Smooth muscle cell (in vitro differentiated cells): ENCODE results near the gene ARHGAP26. TPM values are rescaled to one million over a fixed set of nuclear protein-coding genes. Genes with fewer than 3 reads are reported as not detected.

Experiments used
- DNase-seq: peaks from one replicate; lab custom pipeline; 2025; ENCODE audit not compliant: unreplicated experiment; lab: John Stamatoyannopoulos, UW
- H2AFZ ChIP-seq: fragments of 200-600 bp; sonication (generic); 2 replicates; pipeline ENCODE4 v1.6.0; 2016; ENCODE audit warnings: antibody characterized with exemption, low read depth, mild to moderate bottlenecking
- H3F3A ChIP-seq: fragments of 200-600 bp; sonication (generic); 2 replicates; pipeline ENCODE4 v1.6.0; 2017; ENCODE audit warnings: antibody characterized with exemption, low read depth
- H3K27ac ChIP-seq: fragments of 200-600 bp; sonication (generic); 2 replicates; pipeline ENCODE4 v1.5.1; 2016; ENCODE audit warnings: low read depth, mild to moderate bottlenecking
- H3K27me3 ChIP-seq: fragments of 200-600 bp; sonication (generic); 2 replicates; pipeline ENCODE4 v1.6.1; 2016; ENCODE audit warnings: low read depth, mild to moderate bottlenecking
- H3K36me3 ChIP-seq: fragments of 200-600 bp; sonication (generic); 2 replicates; pipeline ENCODE4 v1.5.1; 2016; ENCODE audit warnings: low read depth
- H3K4me1 ChIP-seq: fragments of 200-600 bp; sonication (generic); 2 replicates; pipeline ENCODE4 v1.5.1; 2016; ENCODE audit warnings: low read depth
- H3K4me2 ChIP-seq: fragments of 200-600 bp; sonication (generic); 2 replicates; pipeline ENCODE4 v1.6.0; 2016; ENCODE audit warnings: mild to moderate bottlenecking
- H3K4me3 ChIP-seq: fragments of 200-600 bp; sonication (generic); 2 replicates; pipeline ENCODE4 v1.5.1; 2016; ENCODE audit warnings: mild to moderate bottlenecking
- H3K79me2 ChIP-seq: fragments of 200-600 bp; sonication (generic); 2 replicates; pipeline ENCODE4 v1.6.0; 2016; ENCODE audit warnings: low read depth, mild to moderate bottlenecking
- H3K9ac ChIP-seq: fragments of 200-600 bp; sonication (generic); 2 replicates; pipeline ENCODE4 v1.6.0; 2016; ENCODE audit warnings: low read depth
- H3K9me3 ChIP-seq: fragments of 200-600 bp; sonication (generic); replicated peaks from 2 replicates; pipeline ENCODE4 v1.5.1; 2016; ENCODE audit warnings: low read depth
- H4K20me1 ChIP-seq: fragments of 200-600 bp; sonication (generic); 2 replicates; pipeline ENCODE4 v1.6.0; 2016; ENCODE audit warnings: low read depth
- CTCF ChIP-seq: fragments of 200-600 bp; sonication (generic); IDR thresholded peaks from 2 replicates; pipeline ENCODE4 v1.5.1; 2017; ENCODE audit warnings: borderline replicate concordance, mild to moderate bottlenecking, antibody characterized with exemption; ENCODE audit not compliant: insufficient read depth, poor library complexity, severe bottlenecking
- WGBS: methylation state at CpG from one replicate; pipeline ENCODE4 v1.1.7; 2016; ENCODE audit warnings: low lambda C conversion rate; 5-methylcytosine and 5-hydroxymethylcytosine counted together
- polyA plus RNA-seq: library from polyadenylated mRNA; unstranded; fragments of >200 nt; fragmentation: Nextera tagmentation; extraction: Ambion mirVana; gene quantifications from 2 replicates; pipeline ENCODE4 v1.2.1, GENCODE V29; 2016
- total RNA-seq: library from RNA; depleted of rRNA; stranded (reverse); fragments of >200 nt; gene quantifications from 2 replicates; pipeline ENCODE4 v1.2.3, GENCODE V29; 2014

Gene ARHGAP26
- total and polyA plus RNA-seq, 2 experiments from 2014 or later, result 2.2 to 5.1 TPM

GRCh38 chr5:143195491-143195890 lies 425.3 kb downstream of the ARHGAP26 start:
- H3K9ac ChIP-seq, result no peak overlapping the region
- no peaks in the 10 kb centered on the region for H3K79me2 ChIP-seq
- H3K27me3 ChIP-seq, result no peaks in the 10 kb centered on the region
- no peak for TF ChIP-seq CTCF
- no peaks in the 10 kb centered on the region for H3K9me3 ChIP-seq
- no peak overlapping the region for H3K4me2 ChIP-seq
- no peaks in the 10 kb centered on the region for H4K20me1 ChIP-seq
- no peak overlapping the region for H3K4me3 ChIP-seq
- no peak overlapping the region for H3K27ac ChIP-seq
- H2AFZ ChIP-seq, result no peak overlapping the region
- 77% methylated on average over 2 of the region's 2 CpGs for WGBS
- DNase-seq, result no peak
- no peaks in the 10 kb centered on the region for H3K36me3 ChIP-seq
- H3F3A ChIP-seq, result peaks cover 12% of the 10 kb centered on the region
- H3K4me1 ChIP-seq, result peaks cover 9% of the 10 kb centered on the region

GRCh38 chr5:143196601-143197259 lies 426.6 kb downstream of the ARHGAP26 start:
- H3K36me3 ChIP-seq, result no peaks in the 10 kb centered on the region
- H3K4me2 ChIP-seq, result no peak overlapping the region
- H3K27ac ChIP-seq, result no peak overlapping the region
- peaks cover 9% of the 10 kb centered on the region for H3K4me1 ChIP-seq
- no peak for DNase-seq
- H3K9ac ChIP-seq, result no peak overlapping the region
- no peaks in the 10 kb centered on the region for H4K20me1 ChIP-seq
- H3K9me3 ChIP-seq, result no peaks in the 10 kb centered on the region
- 98% methylated on average over 3 of the region's 3 CpGs for WGBS
- H3K4me3 ChIP-seq, result no peak overlapping the region
- peaks cover 11% of the 10 kb centered on the region for H3F3A ChIP-seq
- TF ChIP-seq CTCF, result peak; percentile 11
- H3K27me3 ChIP-seq, result no peaks in the 10 kb centered on the region
- no peak overlapping the region for H2AFZ ChIP-seq
- H3K79me2 ChIP-seq, result no peaks in the 10 kb centered on the region

GRCh38 chr5:143197260-143197656 lies 427.1 kb downstream of the ARHGAP26 start:
- Histone ChIP-seq H3K79me2 (no peaks in the 10 kb centered on the region), H4K20me1 (no peaks in the 10 kb centered on the region), H3F3A (peaks cover 13% of the 10 kb centered on the region), H3K4me3 (no peak overlapping the region), H3K9ac (no peak overlapping the region), H3K4me2 (no peak overlapping the region), H3K36me3 (no peaks in the 10 kb centered on the region), H3K4me1 (peaks cover 9% of the 10 kb centered on the region), H2AFZ (no peak overlapping the region), H3K27ac (peak overlapping the region; percentile 9), H3K27me3 (no peaks in the 10 kb centered on the region), H3K9me3 (no peaks in the 10 kb centered on the region)
- TF ChIP-seq CTCF, result no peak
- no peak for DNase-seq

- no peak overlapping the region for H2AFZ ChIP-seq
- H3K4me1 ChIP-seq, result peaks cover 9% of the 10 kb centered on the region
- H3F3A ChIP-seq, result peaks cover 14% of the 10 kb centered on the region
- H3K27ac ChIP-seq, result no peak overlapping the region
- no peak overlapping the region for H3K9ac ChIP-seq
- H3K9me3 ChIP-seq, result no peaks in the 10 kb centered on the region
- no peak for DNase-seq
- no peak overlapping the region for H3K4me3 ChIP-seq
- no peaks in the 10 kb centered on the region for H3K27me3 ChIP-seq
- 97% methylated on average over 4 of the region's 4 CpGs for WGBS
- no peaks in the 10 kb centered on the region for H3K79me2 ChIP-seq
- H4K20me1 ChIP-seq, result no peaks in the 10 kb centered on the region
- TF ChIP-seq CTCF, result no peak
- no peak overlapping the region for H3K4me2 ChIP-seq
- H3K36me3 ChIP-seq, result no peaks in the 10 kb centered on the region
Observed at GRCh38 chr5:143198332-143198731, 428.2 kb downstream of the ARHGAP26 start.
